SK-N-DZ (cell line): ENCODE measurements around the gene AGAP1.

Source experiments
- DNase-seq: peaks from one replicate; pipeline ENCODE4 v3.0.0-alpha.2; 2015; ENCODE audit warnings: low spot score

AGAP1 gene

GRCh38 chr2:235864302-235864701 is 370.5 kb downstream of the AGAP1 start:
- no peak for DNase-seq

GRCh38 chr2:235864733-235865515 is 371.1 kb downstream of the AGAP1 start:
- DNase-seq, result no peak

- no peak for DNase-seq
Measured at GRCh38 chr2:235866373-235866772, 372.5 kb downstream of the AGAP1 start.

DNA sequence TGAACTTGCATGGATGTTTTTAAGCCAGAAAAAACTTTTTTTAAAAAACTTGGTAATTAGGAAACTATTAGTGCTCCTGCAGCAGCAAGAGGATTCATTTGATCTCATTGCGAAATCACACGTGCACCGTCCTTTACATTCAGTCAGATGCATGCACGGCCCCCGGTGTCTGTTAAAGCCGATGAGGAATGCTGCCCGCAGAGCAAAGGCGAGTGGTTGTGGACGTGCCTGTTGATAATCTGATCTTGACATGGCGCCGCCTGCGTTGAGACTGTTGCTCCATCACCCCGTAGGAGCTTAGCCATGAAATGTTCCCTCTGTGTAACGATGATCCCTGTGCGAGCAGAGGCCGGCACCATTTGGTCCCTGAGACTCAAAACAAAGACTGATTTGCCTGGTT is 374.4 kb downstream of the AGAP1 start:
- no peak for DNase-seq

- DNase-seq, result no peak
Measured at GRCh38 chr2:235868645-235869044, 374.8 kb downstream of the AGAP1 start.

DNA sequence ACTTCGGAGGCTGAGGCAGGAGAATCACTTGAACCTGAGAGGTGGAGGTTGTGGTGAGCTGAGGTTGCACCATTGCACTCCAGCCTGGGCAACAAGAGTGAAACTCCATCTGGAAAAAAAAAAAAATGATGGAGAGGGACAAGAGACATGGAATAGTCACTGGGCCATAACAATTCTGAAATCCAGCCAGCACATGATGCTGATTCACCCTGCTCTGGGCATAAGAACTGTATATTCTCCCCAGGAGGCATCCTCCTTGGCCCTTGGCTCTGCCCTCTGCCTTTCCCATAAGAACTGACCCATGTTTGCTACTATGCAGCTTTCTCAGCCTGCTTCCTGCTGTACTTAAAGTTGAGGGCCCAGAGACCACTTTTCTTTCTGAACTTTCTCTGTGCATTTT is 376.7 kb downstream of the AGAP1 start:
- DNase-seq, result no peak

GRCh38 chr2:235876099-235876679 is 382.3 kb downstream of the AGAP1 start:
- DNase-seq, result no peak

- DNase-seq, result no peak
Measured at GRCh38 chr2:235877275-235877802, 383.5 kb downstream of the AGAP1 start.

DNA sequence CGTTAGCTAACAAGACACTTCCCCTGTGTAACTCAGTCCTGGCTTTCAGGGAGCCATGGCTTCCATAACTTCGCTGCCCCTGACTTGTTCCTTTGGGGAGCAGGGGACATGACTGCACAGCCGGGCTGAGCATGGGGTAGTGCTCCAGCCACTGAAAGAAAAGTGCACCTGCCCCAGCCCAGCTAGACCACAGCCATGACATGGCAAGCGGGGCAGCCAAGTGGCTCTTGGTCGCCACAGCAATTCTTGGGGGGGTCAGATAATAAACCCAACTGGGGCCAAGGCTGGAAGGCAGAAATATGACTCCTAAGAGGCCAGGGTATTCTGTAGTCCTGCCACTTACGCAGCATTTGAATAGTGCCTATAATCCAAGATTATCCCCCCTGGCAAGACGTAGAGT is 385.3 kb downstream of the AGAP1 start:
- no peak for DNase-seq

GRCh38 chr2:235883675-235884074 is 389.8 kb downstream of the AGAP1 start:
- no peak for DNase-seq

DNA sequence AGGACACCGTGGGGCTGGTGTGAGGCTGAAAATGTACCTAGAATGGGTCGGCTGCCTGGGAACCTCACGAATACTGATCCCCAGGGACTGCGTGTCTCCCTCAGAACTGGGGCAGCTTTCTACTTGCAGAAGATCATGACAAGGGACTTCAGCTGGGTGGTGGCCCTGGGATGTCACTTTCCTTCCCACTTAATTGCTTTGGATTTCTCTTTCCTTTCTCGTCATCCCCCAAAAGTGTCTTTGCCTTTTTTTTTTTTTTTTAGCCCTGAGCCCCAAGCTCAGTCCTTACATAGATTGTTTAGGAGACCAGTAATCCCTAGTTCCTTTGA is 395.4 kb downstream of the AGAP1 start:
- DNase-seq, result no peak

DNA sequence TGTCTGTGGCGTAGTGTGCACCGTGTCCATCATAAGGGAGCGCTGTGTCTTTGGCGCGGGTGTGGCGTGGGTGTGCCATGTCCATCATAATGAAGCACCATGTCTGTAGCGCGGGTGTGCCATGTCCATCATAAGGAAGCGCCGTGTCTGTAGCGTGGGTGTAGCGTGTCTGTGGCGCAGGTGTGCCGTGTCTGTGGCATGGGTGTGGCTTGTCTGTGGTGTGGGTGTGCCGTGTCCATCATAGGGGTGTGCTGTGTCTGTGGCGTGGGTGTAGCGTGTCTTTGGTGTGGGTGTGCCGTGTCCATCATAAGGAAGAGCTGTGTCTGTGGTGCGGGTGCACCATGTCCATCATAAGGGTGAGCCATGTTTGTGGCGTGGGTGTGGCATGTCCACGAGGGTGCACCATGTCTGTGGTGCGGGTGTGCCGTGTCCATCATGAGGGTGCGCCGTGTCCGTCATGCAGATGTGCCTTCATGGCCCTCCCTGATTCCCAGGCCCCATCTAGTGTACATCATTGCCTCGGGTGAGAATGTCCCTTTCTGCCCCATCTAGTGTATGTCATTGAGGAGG is 399.4 kb downstream of the AGAP1 start:
- no peak for DNase-seq

DNA sequence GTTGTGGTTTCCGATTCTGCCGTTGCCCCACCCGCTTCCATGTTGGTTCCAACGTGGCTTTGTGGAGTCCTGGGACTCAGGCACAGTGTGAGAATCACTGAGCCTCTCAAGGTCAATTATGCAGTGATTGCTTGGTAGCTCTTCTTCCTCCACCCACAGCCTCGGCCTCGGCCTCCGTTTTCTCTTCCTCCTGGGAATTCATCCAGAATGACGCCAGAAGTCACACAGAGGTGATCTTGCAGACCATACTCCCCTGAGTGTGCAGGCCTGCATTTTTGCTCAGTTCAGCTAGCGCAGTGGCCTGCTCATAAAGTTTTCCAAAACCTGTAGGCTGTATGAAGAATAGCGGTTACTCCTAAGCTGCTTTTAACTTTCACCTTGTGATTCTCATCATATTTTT is 401.0 kb downstream of the AGAP1 start:
- no peak for DNase-seq

DNA sequence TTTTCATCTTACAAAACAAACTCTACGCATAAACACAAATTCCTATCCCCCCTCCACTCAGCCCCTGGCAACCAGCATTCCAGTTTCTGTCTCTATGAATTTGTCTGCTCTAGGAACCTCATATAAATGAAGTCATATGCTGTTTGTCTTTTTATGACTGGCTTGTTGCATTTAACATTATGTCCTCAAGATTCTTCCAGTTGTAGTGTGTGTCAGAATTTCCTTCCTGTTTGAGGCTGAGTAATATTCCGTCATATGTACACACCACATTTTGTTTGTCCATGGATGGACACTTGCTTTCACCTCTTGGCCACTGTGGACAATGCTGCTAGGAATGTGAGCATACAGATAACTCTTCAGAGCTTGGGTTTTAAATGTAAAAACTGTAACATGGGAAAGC is 402.2 kb downstream of the AGAP1 start:
- DNase-seq, result no peak

GRCh38 chr2:235897992-235898391 is 404.1 kb downstream of the AGAP1 start:
- DNase-seq, result no peak

DNA sequence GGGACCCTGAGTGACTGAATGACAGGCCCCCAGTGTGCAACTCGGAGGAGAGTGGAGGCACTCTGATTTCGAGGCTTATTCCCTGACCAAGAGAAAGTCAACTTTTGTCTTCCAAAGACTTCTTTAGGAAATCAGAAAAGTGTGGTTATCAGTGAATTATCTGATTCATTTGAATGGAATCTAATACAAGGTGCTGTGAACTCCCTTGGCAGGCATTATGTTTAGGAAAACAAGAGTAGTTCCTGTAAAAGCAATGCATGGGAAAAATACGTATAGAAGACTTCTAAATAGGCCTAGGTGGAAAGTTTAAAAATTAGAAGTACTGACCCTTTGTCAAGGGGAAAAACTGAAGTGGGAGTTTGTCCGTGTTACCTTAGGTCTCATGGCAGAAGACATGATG is 404.9 kb downstream of the AGAP1 start:
- DNase-seq, result no peak

- DNase-seq, result no peak
Measured at GRCh38 chr2:235900631-235901030, 406.8 kb downstream of the AGAP1 start.

DNA sequence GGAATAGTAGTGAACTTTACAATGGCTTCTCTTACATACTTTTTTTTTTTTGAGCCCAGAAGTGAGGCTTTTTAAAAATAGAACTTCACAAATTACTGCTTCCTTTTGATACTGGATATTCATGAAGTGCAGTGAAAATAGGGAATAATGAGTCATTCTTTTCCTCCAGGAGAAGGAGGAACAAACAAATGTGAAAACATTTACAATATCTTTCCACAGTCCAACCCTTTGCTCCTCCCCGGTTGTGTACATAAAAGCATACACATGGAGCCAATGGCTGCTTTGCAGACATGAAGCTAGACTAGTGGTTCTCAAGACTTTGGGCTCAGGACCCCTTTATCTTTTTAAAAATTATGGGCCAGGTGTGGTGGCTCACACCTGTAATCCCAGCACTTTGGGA is 407.4 kb downstream of the AGAP1 start:
- DNase-seq, result no peak

DNA sequence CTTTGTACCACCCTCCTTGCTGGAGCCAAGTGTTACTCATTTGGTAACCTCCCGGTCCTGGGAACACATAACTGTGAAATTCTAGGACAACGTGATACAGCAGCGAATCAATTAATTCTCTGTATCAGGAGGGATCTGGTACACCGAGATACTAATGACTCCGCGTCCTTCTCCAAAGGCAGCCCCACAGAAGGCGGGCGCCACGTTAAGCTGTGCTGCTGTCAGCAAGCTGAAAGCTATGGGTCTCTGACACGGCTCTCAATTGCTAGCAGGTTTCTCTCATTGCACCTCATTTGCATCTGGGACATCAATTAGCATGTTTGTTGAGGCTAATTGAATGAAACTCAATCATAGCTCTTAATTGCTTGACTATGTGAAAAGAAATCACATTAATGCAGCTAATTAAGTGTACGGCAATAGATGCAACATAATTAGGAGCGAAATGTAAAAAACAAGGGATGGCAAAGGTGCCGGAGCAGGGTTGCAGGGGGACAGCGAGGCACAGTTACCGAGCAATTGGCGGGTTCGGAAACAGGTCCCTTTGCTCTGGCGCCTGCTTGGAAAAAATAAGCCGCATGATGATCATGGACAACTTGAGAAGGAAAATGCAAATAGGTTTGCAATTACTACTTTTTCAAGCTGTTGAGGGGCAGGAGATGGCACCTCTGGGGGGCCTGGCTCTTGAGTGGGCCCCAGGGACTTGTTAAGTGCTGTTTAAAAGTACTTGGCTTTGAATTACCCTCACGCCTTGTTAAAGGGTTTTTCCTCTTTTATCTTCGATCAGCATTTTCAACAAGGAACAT is 410.1 kb downstream of the AGAP1 start:
- DNase-seq, result no peak

- DNase-seq, result no peak
Measured at GRCh38 chr2:235904585-235904931, 410.7 kb downstream of the AGAP1 start.

DNA sequence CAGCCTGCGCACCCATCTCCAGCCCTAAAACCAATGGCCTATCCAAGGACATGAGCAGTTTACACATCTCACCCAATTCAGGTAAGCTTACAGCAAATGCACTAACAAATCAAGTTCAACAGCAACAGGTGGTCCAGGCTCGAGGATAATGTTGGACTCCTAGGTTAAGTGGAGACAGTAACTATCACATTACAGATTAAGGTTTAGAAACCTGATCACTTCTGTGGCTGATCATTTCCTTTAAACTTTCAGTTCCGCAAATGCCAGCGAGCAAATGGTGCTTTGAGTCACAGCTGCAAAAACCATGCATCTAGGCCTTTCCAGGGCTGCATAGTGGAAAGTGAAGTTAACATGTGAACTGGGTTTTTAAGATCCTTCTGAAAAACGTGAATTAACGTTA is 415.0 kb downstream of the AGAP1 start:
- DNase-seq, result no peak

DNA sequence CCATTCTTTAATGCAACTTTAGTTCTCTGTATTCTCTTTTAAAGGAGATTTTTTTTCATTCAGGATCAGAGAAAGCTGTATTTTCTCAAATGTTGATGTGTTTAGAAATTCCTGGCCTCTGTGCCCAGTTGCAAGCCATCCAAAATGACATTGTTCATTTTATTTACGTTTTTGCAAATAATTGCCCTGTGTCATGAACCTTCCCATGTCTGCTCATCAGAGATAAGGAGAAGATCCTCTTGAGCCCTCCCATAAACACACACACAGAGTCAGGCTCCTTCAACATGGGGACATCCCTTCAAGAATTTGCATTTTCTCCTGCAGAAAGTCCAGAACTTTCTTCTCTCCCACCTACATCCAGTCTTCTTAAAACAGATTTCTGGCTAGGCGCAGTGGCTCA is 415.5 kb downstream of the AGAP1 start:
- no peak for DNase-seq
